HEK293 (cell line): ENCODE data around the gene TMIE.

ENCODE experiments used
- FEZF1 ChIP-seq: fragments of 450-650 bp; formaldehyde crosslinking; IDR thresholded peaks from 2 replicates; pipeline ENCODE4 v1.5.1; 2016; ENCODE audit warnings: missing biosample characterization, missing genetic modification characterization
- IKZF3 ChIP-seq: fragments of 450-650 bp; IDR thresholded peaks from 2 replicates; pipeline ENCODE4 v1.5.0; 2018; ENCODE audit warnings: missing biosample characterization, mild to moderate bottlenecking, missing genetic modification characterization, moderate library complexity
- SP2 ChIP-seq: fragments of 450-650 bp; formaldehyde crosslinking; IDR thresholded peaks from 2 replicates; pipeline ENCODE4 v1.5.1; 2016; ENCODE audit warnings: missing biosample characterization, missing genetic modification characterization
- YY1 ChIP-seq: fragments of 450-650 bp; formaldehyde crosslinking; IDR thresholded peaks from 2 replicates; pipeline ENCODE4 v1.5.1; 2018; ENCODE audit warnings: missing biosample characterization, missing genetic modification characterization
- ZNF121 ChIP-seq: fragments of 450-650 bp; formaldehyde crosslinking; IDR thresholded peaks from 2 replicates; pipeline ENCODE4 v1.5.1; 2016; ENCODE audit warnings: missing biosample characterization, missing genetic modification characterization
- ZNF202 ChIP-seq: fragments of 450-650 bp; formaldehyde crosslinking; IDR thresholded peaks from 2 replicates; pipeline ENCODE4 v1.5.1; 2016; ENCODE audit warnings: missing biosample characterization, missing genetic modification characterization, borderline replicate concordance
- ZNF768 ChIP-seq: fragments of 450-650 bp; formaldehyde crosslinking; IDR thresholded peaks from 2 replicates; pipeline ENCODE4 v1.5.1; 2018; ENCODE audit warnings: missing biosample characterization, mild to moderate bottlenecking, missing genetic modification characterization
- ZSCAN30 ChIP-seq: fragments of 450-650 bp; IDR thresholded peaks from 2 replicates; pipeline ENCODE4 v1.5.1; 2018; ENCODE audit warnings: missing biosample characterization, mild to moderate bottlenecking, missing genetic modification characterization, moderate library complexity
- TF ChIP-seq, protein P1 (sequence below): fragments of 450-650 bp; formaldehyde crosslinking; conservative IDR thresholded peaks from 2 replicates; pipeline ENCODE4 v1.5.1; 2016; ENCODE audit warnings: low read depth, missing biosample characterization, missing genetic modification characterization
- TF ChIP-seq, protein P2 (sequence below): fragments of 450-650 bp; formaldehyde crosslinking; IDR thresholded peaks from 2 replicates; pipeline ENCODE4 v1.5.1; 2016; ENCODE audit warnings: missing biosample characterization, missing genetic modification characterization
- TF ChIP-seq, protein P3 (sequence below): fragments of 450-650 bp; formaldehyde crosslinking; IDR thresholded peaks from 2 replicates; pipeline ENCODE4 v1.5.1; 2016; ENCODE audit warnings: missing biosample characterization, missing genetic modification characterization
- TF ChIP-seq, protein P4 (sequence below): fragments of 450-650 bp; formaldehyde crosslinking; IDR thresholded peaks from 2 replicates; pipeline ENCODE4 v1.5.1; 2016; ENCODE audit warnings: missing biosample characterization, missing genetic modification characterization

DNA sequence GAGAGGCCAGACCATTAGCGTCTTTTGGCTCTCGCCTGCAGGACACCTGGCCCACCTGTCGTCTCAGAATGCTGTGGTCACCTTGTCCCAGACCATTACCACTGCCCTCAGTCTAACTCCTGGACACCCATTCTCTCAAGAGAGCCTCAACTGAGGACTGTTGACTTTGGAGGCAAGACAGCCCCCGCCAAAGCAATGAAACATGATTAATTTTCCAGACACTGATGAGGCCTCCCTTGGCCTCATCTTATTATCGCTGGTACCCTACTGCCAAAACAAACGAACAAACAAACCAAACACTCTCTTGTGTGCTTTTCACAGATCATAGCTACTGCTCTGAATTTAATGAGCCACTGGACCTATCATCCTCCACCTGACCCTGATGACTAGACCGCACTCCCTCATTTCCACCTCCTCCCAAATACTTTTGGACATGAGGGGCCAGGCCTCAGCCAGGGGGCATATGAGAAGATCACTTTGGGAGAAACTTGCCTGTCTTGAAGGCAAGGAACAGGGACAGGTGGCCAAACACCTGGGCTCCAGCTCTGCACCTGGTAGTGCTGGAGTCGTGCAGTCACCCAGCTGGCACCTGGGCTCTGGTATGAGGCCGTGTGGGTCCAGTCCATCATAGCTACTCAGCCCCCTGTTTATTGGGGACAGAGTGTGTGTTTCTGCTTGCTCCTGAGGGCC lies 35.3 kb upstream of the TMIE start:
- TF ChIP-seq, protein P1, sequence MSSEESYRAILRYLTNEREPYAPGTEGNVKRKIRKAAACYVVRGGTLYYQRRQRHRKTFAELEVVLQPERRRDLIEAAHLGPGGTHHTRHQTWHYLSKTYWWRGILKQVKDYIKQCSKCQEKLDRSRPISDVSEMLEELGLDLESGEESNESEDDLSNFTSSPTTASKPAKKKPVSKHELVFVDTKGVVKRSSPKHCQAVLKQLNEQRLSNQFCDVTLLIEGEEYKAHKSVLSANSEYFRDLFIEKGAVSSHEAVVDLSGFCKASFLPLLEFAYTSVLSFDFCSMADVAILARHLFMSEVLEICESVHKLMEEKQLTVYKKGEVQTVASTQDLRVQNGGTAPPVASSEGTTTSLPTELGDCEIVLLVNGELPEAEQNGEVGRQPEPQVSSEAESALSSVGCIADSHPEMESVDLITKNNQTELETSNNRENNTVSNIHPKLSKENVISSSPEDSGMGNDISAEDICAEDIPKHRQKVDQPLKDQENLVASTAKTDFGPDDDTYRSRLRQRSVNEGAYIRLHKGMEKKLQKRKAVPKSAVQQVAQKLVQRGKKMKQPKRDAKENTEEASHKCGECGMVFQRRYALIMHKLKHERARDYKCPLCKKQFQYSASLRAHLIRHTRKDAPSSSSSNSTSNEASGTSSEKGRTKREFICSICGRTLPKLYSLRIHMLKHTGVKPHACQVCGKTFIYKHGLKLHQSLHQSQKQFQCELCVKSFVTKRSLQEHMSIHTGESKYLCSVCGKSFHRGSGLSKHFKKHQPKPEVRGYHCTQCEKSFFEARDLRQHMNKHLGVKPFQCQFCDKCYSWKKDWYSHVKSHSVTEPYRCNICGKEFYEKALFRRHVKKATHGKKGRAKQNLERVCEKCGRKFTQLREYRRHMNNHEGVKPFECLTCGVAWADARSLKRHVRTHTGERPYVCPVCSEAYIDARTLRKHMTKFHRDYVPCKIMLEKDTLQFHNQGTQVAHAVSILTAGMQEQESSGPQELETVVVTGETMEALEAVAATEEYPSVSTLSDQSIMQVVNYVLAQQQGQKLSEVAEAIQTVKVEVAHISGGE (tag by site-specific recombination): no peak
- TF ChIP-seq, protein P2, sequence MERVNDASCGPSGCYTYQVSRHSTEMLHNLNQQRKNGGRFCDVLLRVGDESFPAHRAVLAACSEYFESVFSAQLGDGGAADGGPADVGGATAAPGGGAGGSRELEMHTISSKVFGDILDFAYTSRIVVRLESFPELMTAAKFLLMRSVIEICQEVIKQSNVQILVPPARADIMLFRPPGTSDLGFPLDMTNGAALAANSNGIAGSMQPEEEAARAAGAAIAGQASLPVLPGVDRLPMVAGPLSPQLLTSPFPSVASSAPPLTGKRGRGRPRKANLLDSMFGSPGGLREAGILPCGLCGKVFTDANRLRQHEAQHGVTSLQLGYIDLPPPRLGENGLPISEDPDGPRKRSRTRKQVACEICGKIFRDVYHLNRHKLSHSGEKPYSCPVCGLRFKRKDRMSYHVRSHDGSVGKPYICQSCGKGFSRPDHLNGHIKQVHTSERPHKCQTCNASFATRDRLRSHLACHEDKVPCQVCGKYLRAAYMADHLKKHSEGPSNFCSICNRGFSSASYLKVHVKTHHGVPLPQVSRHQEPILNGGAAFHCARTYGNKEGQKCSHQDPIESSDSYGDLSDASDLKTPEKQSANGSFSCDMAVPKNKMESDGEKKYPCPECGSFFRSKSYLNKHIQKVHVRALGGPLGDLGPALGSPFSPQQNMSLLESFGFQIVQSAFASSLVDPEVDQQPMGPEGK (tag by site-specific recombination): no peak
- TF ChIP-seq, protein P3, sequence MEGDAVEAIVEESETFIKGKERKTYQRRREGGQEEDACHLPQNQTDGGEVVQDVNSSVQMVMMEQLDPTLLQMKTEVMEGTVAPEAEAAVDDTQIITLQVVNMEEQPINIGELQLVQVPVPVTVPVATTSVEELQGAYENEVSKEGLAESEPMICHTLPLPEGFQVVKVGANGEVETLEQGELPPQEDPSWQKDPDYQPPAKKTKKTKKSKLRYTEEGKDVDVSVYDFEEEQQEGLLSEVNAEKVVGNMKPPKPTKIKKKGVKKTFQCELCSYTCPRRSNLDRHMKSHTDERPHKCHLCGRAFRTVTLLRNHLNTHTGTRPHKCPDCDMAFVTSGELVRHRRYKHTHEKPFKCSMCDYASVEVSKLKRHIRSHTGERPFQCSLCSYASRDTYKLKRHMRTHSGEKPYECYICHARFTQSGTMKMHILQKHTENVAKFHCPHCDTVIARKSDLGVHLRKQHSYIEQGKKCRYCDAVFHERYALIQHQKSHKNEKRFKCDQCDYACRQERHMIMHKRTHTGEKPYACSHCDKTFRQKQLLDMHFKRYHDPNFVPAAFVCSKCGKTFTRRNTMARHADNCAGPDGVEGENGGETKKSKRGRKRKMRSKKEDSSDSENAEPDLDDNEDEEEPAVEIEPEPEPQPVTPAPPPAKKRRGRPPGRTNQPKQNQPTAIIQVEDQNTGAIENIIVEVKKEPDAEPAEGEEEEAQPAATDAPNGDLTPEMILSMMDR (tag by site-specific recombination): no peak
- TF ChIP-seq, protein P4, sequence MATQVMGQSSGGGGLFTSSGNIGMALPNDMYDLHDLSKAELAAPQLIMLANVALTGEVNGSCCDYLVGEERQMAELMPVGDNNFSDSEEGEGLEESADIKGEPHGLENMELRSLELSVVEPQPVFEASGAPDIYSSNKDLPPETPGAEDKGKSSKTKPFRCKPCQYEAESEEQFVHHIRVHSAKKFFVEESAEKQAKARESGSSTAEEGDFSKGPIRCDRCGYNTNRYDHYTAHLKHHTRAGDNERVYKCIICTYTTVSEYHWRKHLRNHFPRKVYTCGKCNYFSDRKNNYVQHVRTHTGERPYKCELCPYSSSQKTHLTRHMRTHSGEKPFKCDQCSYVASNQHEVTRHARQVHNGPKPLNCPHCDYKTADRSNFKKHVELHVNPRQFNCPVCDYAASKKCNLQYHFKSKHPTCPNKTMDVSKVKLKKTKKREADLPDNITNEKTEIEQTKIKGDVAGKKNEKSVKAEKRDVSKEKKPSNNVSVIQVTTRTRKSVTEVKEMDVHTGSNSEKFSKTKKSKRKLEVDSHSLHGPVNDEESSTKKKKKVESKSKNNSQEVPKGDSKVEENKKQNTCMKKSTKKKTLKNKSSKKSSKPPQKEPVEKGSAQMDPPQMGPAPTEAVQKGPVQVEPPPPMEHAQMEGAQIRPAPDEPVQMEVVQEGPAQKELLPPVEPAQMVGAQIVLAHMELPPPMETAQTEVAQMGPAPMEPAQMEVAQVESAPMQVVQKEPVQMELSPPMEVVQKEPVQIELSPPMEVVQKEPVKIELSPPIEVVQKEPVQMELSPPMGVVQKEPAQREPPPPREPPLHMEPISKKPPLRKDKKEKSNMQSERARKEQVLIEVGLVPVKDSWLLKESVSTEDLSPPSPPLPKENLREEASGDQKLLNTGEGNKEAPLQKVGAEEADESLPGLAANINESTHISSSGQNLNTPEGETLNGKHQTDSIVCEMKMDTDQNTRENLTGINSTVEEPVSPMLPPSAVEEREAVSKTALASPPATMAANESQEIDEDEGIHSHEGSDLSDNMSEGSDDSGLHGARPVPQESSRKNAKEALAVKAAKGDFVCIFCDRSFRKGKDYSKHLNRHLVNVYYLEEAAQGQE (tag by site-specific recombination): no peak
- TF ChIP-seq ZNF768 (tag by site-specific recombination) (no peak), YY1 (no peak), ZSCAN30 (tag by site-specific recombination) (no peak), FEZF1 (tag by site-specific recombination) (no peak), ZNF121 (tag by site-specific recombination) (no peak), SP2 (no peak), IKZF3 (tag by site-specific recombination) (no peak), ZNF202 (tag by site-specific recombination) (no peak)
